HG03460 (cell line): Measurements from ENCODE around the gene TEX44.
A peak's percentile ranks its signal among the peaks of the same experiment; 100 is the strongest.
"Not testable (repeated sequence)": the region's sequence is repeated elsewhere in the genome, so short reads cannot be mapped to it uniquely, and the experiment has no call there.

ENCODE experiments used
- ATAC-seq: cut with Tn5 transposase; IDR thresholded peaks from one replicate; pipeline ENCODE4 v1.9.1; 2021; ENCODE audit not compliant: unreplicated experiment

Gene TEX44

DNA sequence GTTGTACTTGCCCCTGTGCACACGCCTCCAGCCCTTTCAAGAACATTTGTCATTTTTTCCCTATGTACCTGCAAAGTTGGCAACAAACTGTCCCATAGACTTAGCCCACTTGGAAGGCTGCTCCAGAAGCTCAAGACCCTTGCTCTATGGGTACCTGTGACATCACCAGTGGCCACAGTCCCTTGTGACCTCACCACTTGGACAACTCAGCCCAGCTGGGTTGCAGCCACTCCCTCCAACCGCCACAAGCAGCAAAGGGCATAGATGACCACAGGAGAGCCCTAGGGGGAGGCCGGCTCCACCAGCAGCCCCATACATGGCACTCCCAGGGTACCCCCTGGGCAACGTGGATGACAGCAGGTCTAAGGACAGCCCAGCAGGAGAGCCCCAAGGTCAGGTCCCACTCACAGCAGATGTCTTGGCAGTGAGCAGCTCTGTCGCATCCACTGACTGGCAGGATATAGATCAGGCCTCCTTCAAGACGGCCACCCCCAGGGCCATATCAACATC lies at the start of gene TEX44:
TSS of gene TEX44 (plus strand) at position 229 of the 510 bp plus-strand sequence. CDS start at position 317, 88 bp downstream.
- no peak for ATAC-seq

- peak; percentile 99 for ATAC-seq
Measured at GRCh38 chr2:231545105-231545902, 47.4 kb upstream of the TEX44 start.

DNA sequence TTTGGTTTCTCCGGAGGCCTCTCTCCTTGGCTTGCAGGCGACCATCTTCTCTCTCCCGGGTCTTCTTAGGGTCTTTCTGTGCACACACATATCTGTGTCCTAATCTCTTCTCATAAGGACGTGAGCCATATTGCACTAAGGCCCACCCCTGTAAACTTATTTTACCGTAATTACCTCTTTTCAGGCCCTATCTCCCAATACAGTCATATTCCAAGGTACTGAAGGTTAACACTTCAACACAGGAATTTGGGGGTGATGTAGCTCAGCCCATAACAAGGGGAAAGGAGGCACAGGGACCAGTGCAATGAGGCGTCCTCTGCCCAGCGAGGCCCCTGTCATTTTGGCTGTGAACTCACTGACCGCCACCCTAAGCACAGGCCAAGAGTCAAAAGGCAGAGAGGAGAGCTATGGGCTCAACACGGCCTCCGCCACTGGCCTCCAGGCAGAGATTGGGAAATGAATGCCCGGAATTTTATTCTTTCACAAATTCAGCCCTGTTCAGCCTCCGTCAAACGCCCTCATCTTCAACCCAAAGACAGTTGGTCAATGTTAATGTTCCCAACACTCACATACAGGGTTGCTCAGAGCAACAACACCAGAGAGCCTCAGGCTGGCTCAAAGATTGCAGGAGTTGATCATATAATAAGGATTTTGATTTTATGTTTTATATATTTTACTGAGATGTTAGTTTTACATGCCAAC lies 46.5 kb upstream of the TEX44 start:
- no peak for ATAC-seq

DNA sequence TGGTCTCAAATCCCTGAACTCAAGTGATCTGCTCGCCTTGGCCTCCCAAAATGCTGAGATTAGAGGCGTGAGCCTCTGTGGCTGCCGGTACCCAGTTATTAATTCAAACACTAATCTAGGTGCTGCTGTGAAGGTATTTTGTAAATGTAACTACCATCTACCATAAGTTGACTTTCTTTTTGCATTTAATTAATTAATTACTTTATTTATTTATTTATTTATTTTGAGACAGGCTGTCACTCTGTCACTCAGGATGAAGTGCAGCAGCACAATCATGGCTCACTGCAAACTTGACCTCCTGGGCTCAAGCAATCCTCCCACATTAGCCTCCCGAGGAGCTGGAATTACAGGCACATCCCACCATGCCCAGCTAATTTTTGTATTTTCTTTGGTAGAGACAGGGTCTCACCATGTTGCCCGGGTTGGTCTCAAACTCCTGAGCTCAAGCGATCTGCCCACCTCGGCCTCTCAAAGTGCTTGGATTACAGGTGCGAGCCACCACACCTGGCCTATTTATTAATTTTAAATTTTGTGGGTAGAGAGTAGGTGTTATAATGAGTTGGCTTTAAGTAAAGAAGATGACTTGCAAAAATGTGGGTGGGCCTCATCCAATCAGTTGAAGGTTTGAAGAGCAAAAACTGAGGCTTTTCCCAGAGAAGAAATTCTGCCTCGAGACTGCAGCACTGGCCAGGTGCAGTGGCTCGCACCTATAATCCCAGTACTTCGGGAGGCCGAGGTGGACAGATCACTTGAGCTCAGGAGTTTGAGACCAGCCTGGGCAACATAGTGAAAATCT lies 45.2 kb upstream of the TEX44 start:
- no peak for ATAC-seq

- no peak for ATAC-seq
Measured at GRCh38 chr2:231548752-231549151, 43.9 kb upstream of the TEX44 start.

DNA sequence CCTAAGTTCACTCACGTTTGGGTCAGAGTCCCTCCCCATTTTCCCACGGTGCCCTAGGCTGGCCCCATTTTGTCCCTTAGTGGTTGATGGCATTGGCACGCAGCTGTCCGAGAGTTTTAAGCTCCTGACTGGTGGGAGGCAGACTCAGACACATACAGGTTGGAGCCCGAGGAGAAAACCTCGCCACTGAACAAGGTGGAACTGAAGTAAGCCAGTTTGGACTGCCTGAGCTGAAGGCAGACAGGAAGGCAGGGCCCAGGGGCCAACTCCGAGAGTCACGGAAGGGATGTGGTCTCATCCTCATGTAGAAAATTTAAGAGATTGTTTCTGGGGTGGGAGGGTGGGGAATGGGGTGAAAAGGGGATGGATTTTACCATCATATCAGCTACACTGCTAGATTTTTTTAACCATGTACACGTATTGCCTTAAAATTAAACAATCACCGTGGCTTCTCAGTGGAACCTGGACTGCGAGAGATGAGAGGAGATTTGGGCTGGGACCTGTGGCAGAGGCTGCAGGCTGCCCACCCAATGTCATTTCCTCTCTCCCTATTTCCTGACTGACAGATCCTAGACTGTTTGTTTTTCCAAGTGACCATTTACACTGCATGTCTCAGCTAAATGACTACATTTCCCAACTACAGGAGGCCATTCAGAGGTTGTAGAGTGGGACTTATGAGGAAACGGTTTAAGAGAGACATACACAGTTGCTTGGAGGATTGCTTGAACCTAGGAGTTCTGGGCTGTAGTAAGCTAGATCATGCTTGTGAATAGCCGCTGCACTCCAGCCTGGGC lies 43.0 kb upstream of the TEX44 start:
- no peak for ATAC-seq

DNA sequence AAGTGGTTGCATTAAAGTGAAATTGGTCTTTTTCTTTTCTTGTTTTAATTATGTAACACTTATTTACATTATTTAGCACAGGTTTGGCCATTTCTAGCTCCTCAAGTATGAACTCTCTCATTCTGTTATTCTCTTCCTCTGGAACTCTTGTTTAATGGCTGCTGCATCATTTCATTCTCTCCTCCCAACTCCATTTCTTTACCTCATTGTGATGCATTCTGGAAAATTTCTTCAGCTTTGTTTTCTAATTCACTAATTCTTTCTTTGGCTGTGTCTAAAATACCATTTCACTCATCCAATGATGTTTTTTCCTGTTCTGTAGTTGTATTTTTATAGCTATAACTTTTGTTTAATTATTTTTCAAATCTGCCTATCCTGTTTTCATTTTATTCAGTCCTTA lies 39.9 kb upstream of the TEX44 start:
- no peak for ATAC-seq

DNA sequence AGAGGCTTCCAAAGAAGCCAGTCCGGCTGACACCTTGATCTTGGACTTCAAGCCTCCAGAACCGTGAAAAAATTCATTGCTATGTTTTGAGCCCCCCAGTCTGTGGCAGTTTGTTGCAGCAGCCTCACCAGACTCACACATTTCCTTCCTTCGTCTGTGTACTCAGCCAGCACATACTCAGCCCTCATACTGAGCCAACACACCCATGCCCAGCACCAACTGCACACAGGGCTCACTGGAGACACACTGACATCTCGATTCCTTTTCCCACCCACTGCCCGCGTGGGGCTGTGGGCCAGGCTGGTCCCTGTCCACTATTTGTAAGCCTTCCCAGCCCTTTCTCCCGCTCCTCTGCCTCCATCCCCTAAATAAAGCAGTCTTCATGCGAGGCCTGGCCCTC lies 38.3 kb upstream of the TEX44 start:
- no peak for ATAC-seq

- ATAC-seq = no peak
Measured at GRCh38 chr2:231554748-231555545, 37.7 kb upstream of the TEX44 start.

DNA sequence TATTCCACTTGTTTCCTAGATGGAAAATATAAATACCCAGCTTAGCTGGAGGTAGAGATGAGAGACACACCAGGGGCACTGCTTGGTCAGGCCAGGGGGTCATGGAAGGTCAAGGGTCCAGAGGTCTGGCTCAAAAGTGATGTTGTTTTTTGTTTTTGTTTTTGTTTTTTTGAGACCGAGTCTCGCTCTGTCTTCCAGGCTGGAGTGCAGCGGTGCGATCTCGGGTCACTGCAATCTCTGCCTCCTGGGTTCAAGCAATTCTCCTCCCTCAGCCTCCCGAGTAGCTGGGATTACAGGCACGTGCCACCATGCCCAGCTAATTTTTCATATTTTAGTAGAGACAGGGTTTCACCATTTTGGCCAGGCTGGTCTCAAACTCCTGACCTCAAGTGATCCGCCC lies 36.2 kb upstream of the TEX44 start:
- not testable (repeated sequence) for ATAC-seq

DNA sequence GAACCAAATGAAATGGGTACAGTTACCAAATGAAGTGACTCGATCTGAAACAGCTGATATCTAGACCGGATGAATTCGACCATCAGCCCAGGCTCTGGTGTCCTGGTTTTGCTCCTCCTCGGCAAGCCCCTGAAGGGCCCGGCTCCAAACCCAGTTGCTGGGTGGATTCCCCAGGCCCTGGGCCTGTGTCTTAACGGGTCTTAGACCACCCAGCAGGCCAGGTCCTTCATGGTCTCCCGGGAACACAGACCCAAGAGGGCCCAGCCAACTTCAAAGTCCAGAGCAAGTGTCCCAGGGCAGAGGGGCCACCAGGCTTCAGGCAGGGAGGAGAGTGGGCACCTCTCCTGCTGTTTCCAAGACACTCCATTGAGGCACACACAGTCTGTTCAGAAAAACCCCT lies 35.7 kb upstream of the TEX44 start:
- ATAC-seq = no peak

- peak; percentile 84 for ATAC-seq
Measured at GRCh38 chr2:231557571-231558217, 35.0 kb upstream of the TEX44 start.

DNA sequence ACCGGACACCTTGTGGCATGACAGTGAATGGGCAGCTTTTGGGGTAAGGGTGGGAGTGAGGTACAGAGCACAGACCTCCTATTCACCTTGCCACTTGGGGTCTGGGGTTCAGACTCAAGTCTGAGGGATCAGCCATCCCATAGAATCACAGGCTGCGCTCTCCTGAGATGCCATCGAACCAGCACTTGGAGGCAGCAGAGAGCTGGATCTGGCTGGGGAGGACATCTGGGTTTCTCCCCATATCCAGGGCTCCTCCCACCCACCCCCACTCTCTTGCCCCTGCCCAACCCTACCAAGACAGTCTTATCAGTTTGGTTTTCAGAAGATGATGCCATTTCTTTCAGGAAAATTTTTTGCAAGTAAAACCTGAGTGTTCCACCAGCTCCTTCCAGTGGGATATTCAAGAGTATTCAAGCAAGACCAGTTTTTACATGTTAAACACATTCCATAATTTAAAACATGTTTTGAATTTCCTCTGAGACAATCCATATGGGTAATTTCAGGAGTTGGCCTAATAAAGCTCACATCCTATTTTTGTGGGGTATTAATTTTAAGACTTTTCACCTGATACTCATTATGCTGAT lies 29.2 kb upstream of the TEX44 start:
- ATAC-seq = no peak

- no peak for ATAC-seq
Measured at GRCh38 chr2:231565887-231566594, 26.6 kb upstream of the TEX44 start.

GRCh38 chr2:231567159-231567558 lies 25.5 kb upstream of the TEX44 start:
- no peak for ATAC-seq

DNA sequence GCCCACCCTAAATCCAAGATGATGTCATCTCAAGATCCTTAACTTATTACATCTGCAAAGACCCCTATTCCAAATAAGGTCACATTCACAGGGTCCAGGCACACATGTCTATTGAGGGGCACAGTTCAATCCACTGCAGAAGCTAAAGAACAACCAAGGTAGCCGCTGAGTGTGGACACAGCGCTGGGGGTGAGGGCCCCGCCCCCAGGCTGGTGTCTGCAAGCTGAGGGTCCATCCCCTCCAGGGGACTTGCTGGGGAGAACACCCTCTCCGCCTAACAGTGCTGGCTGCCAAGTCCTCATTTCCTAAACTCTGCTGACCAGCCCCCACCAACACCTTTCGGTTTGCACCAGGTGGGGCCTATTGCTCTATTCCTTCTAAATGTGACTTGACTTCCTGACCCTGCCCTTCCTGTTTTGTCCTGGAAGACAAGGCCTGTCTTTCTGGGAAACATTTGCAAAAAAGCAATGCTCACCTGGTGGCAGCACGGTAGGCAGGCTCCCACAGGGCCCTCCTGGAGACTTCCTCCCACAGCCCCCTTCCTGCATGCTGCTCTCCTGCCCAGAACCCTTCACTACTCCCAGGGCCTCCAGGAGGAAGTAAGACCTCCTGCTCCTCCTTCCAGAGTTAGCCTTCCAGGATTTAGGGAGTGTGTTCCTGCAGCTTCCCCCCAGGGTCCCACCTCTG lies 24.4 kb upstream of the TEX44 start:
- ATAC-seq = no peak

DNA sequence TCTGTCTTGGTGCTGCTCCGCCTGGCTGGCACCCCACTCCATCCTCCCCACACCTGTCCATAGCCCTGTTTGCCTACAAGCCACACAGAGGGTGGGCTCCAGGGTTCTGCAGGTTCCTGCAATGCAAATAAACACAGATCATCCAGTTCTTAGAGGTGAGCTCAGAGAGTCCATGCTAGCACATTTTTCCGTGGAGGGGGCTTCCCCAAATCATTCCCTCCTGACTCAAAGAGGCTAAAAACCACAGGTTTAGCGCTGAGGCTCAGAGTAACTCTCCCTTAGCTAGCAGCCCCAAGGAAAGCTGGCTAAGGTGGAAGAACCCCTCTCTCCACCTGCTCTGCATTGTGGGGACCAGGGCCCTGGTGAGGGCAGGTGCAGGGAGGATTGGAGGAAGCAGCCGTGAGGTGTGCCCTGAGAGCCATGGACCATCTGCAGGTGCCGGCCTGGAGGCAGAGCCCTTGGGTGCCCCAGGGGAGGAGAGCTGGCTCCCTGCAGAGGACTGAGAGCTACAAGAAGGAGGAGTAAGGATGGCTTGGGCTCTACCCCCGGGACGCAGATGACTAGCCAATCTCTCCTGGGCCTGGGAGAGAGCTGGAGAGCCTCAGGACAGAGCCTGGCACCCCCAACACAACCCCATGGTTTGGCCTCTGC lies 23.8 kb upstream of the TEX44 start:
- no peak for ATAC-seq
